ENCODE measurements around the gene DCBLD1. TPM values are rescaled to one million over a fixed set of nuclear protein-coding genes. Genes with fewer than 3 reads are reported as not detected.

DCBLD1 gene
- total and polyA plus RNA-seq, 9 of the 15 experiments (the other 6 are each of a cell fraction or from before 2014, with no cell fraction given): 0.80 to 8.5 (median 6.8) TPM

DNA sequence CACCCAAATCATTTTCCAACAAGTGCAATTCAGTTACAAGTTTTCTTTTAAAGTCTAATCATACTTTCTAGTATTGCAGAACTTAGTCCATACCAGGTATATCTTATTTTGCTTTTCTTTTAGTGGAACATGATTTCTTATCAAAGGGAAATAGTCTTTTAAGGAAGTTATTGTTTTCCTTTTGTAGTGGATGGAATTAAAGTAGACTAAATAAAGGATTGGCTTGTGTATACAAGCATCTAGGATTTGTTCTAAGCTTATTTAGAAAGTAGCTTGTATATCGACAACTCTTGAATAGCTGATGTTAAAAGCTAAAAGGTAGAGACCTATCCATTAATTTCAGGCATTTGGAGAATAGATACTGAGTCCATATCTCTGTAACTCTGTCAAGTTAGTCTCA is 14.8 kb downstream of the DCBLD1 start:
- no peak for DNase-seq (ENCODE audit: extremely low read depth in 1 of 4, low spot score in 3 of 4)
- no peaks in the 10 kb centered on the region for H3K9me1 ChIP-seq (ENCODE audit: control insufficient read depth, insufficient read depth, low read length)
- H3K36me3 ChIP-seq (ENCODE audit: control insufficient read depth, insufficient read depth, low read length): no peaks in the 10 kb centered on the region
- no peaks in the 10 kb centered on the region for H3K9me3 ChIP-seq (replicated peaks; ENCODE audit: control insufficient read depth, insufficient read depth, low read depth, low read length)
- H3K9ac ChIP-seq (ENCODE audit: insufficient read depth in 1 of 2, low read depth in 2 of 2, low read length in 2 of 2): no peak overlapping the region
- POLR2A ChIA-PET: interaction anchor here (2.0 kb wide), 1 partner anchor 14 kb away, joined by 7 read pairs; no protein-coding TSS in a partner anchor
- FAIRE-seq: no peak
- H3K4me2 ChIP-seq (ENCODE audit: insufficient read depth, low read length): no peak overlapping the region
- intact Hi-C loops (cut with micrococcal nuclease) (no loop called here), in situ Hi-C loops (cut with MboI) (no loop called here)
- WGBS (ENCODE audit: insufficient coverage, low coverage, missing lambda C conversion rate): 81% methylated on average over 1 of the region's 1 CpG
- no TSS peak for BruUV-seq (replicated peaks)
- H3K27me3 ChIP-seq (ENCODE audit: control insufficient read depth in 2 of 2, insufficient read depth in 2 of 2, low read length in 2 of 2): no peaks in the 10 kb centered on the region
- no peak overlapping the region for H2AFZ ChIP-seq (ENCODE audit: low read depth, low read length)
- ATAC-seq: no peak
- no peaks in the 10 kb centered on the region for H4K20me1 ChIP-seq (replicated peaks; ENCODE audit: control insufficient read depth, insufficient read depth, low read length)
- CTCF ChIA-PET (ENCODE audit: low intra/inter-chr PET ratio): no interaction called here
- peaks cover 0 to 5% of the 10 kb centered on the region in 2 experiments; a peak in 2 of 5 replicates for H3K4me1 ChIP-seq (replicated peaks in 1 of 2; ENCODE audit: control insufficient read depth in 2 of 2, insufficient read depth in 2 of 2, low read length in 2 of 2)
- H3K79me2 ChIP-seq (ENCODE audit: control insufficient read depth, insufficient read depth, low read length): no peaks in the 10 kb centered on the region
- no peak overlapping the region for H3K4me3 ChIP-seq
- H3K27ac ChIP-seq (ENCODE audit: extremely low read depth, low read depth, low read length): no peak overlapping the region
- TF ChIP-seq NELFE (IDR thresholded peaks at IDR 0.05; ENCODE audit: insufficient read depth, insufficient read length) (no peak), ZNF197 (CRISPR knock-in tag; IDR thresholded peaks at IDR 0.05; ENCODE audit: low read depth) (no peak), TAL1 (IDR thresholded peaks at IDR 0.05) (no peak), CHD1 (IDR thresholded peaks at IDR 0.05; ENCODE audit: low read length) (no peak), PTBP1 (IDR thresholded peaks at IDR 0.05; ENCODE audit: low read depth, low read length) (no peak), BACH1 (tag; IDR thresholded peaks at IDR 0.05) (no peak), DMBX1 (CRISPR knock-in tag; IDR thresholded peaks at IDR 0.05; ENCODE audit: borderline replicate concordance) (no peak)
- TF ChIP-seq, protein P1, sequence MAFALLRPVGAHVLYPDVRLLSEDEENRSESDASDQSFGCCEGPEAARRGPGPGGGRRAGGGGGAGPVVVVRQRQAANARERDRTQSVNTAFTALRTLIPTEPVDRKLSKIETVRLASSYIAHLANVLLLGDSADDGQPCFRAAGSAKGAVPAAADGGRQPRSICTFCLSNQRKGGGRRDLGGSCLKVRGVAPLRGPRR (CRISPR knock-in tag; IDR thresholded peaks at IDR 0.05): no peak
- TF ChIP-seq, protein P2, sequence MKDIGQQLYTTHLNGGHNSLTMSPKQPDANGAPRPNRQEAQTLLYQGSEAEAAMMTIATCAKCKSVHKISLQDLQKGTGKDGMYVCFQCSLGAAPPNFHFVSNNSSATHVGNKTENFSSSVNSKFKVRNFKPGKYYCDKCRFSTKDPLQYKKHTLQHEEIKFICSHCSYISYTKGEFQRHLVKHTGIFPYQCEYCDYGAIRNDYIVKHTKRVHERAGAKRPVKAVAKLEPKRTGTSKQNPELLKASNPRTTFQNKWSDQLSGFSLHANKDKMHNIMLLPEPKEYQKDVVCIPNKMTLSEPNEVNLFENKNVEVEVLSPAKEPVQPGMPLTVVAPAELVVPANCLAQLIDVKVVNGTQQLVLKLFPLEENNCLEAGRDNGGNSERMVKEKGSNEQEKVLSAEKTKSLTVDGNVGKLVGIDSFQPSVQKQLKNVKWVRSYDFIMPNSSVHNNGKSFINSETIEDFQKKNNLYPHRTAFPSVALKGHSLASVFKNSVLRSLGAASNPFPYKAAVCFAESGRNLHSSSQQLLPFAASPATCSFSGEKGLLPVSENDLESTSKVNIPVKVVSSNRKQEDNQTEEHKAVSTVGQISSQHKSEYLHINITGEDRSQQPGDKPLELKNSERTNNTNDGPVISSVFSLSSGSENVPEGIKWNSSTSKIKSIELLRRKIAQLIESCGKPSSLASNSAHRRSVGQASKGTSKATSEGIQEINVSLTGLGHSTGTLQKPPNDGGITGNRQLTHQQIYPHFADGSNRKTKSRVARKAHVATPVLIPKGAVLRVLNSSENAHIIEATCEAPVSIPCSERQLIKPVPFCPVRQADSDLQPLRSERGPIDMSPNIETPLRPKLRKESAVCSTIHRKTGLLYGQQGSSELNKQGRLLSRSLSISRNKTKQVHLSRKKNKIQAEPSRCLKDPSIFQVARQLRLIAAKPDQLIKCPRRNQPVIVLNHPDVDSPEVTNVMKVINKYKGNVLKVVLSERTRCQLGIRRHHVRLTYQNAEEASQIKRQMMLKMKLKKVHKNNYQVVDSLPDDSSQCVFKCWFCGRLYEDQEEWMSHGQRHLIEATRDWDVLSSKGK (CRISPR knock-in tag; IDR thresholded peaks at IDR 0.05): no peak
- TF ChIP-seq, protein P3, sequence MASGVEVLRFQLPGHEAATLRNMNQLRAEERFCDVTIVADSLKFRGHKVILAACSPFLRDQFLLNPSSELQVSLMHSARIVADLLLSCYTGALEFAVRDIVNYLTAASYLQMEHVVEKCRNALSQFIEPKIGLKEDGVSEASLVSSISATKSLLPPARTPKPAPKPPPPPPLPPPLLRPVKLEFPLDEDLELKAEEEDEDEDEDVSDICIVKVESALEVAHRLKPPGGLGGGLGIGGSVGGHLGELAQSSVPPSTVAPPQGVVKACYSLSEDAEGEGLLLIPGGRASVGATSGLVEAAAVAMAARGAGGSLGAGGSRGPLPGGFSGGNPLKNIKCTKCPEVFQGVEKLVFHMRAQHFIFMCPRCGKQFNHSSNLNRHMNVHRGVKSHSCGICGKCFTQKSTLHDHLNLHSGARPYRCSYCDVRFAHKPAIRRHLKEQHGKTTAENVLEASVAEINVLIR (CRISPR knock-in tag; IDR thresholded peaks at IDR 0.05): no peak
- TF ChIP-seq, protein P4, sequence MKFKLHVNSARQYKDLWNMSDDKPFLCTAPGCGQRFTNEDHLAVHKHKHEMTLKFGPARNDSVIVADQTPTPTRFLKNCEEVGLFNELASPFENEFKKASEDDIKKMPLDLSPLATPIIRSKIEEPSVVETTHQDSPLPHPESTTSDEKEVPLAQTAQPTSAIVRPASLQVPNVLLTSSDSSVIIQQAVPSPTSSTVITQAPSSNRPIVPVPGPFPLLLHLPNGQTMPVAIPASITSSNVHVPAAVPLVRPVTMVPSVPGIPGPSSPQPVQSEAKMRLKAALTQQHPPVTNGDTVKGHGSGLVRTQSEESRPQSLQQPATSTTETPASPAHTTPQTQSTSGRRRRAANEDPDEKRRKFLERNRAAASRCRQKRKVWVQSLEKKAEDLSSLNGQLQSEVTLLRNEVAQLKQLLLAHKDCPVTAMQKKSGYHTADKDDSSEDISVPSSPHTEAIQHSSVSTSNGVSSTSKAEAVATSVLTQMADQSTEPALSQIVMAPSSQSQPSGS (CRISPR knock-in tag; IDR thresholded peaks at IDR 0.05): no peak
